ENCODE data around the gene MTLN.
"Not testable (repeated sequence)": the region's sequence is repeated elsewhere in the genome, so short reads cannot be mapped to it uniquely, and the experiment has no call there.

DNA sequence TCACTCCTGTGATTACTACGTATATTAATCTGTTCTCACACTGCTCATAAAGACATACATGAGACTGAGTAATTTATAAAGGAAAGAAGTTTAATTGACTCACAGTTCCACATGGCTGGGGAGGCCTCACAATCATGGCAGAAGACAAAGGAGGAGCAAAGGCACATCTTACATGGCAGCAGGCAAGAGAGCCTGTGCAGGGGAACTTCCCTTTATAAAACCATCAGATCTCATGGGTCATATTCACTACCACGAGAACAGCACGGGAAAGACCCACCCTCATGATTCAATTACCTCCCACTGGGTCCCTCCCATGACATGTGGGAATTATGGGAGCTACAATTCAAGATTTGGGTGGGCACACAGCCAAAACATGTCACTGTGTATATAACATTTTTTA is 1.2 kb upstream of the MTLN start:
- not testable (repeated sequence) for TF ChIP-seq EZH2 (IDR thresholded peaks at IDR 0.05; ENCODE audit: borderline replicate concordance); EZH2phosphoT487 (IDR thresholded peaks at IDR 0.05; ENCODE audit: low read depth, severe bottlenecking, unreplicated experiment)

Data from hepatocyte (in vitro differentiated cells).